HG03097 (cell line): ENCODE measurements around the gene JMJD8.

Experiments
- ATAC-seq: cut with Tn5 transposase; IDR thresholded peaks from one replicate; pipeline ENCODE4 v1.9.1; 2021; ENCODE audit not compliant: unreplicated experiment, low FRiP score

Gene JMJD8

GRCh38 chr16:710500-711075, 26.5 kb upstream of the JMJD8 start:
- ATAC-seq = no peak

GRCh38 chr16:709566-710499, 25.7 kb upstream of the JMJD8 start:
- ATAC-seq = no peak

- ATAC-seq = no peak
Observed at GRCh38 chr16:708959-709358, 24.8 kb upstream of the JMJD8 start.

- no peak for ATAC-seq
Observed at GRCh38 chr16:708019-708418, 23.9 kb upstream of the JMJD8 start.

- ATAC-seq = no peak
Observed at GRCh38 chr16:707062-707538, 23.0 kb upstream of the JMJD8 start.

- no peak for ATAC-seq
Observed at GRCh38 chr16:706189-707061, 22.3 kb upstream of the JMJD8 start.

- ATAC-seq = no peak
Observed at GRCh38 chr16:705431-706188, 21.5 kb upstream of the JMJD8 start, which contains the start of gene FBXL16. FBXL16 (minus strand) TSS chr16:705801; CDS start chr16:697405, 8,396 bp downstream.

GRCh38 chr16:704552-705380, 20.6 kb upstream of the JMJD8 start:
- ATAC-seq = no peak

GRCh38 chr16:704047-704446, 19.9 kb upstream of the JMJD8 start:
- no peak for ATAC-seq

- ATAC-seq = no peak
Observed at GRCh38 chr16:703406-703805, 19.3 kb upstream of the JMJD8 start.

GRCh38 chr16:702341-702740, 18.2 kb upstream of the JMJD8 start:
- no peak for ATAC-seq

- no peak for ATAC-seq
Observed at GRCh38 chr16:700684-701584, 16.8 kb upstream of the JMJD8 start.

- no peak for ATAC-seq
Observed at GRCh38 chr16:698911-699671, 15.0 kb upstream of the JMJD8 start.

GRCh38 chr16:695355-696089, 11.4 kb upstream of the JMJD8 start:
- no peak for ATAC-seq

GRCh38 chr16:694863-695354, 10.8 kb upstream of the JMJD8 start:
- ATAC-seq = no peak

- ATAC-seq = no peak
Observed at GRCh38 chr16:694187-694862, 10.2 kb upstream of the JMJD8 start.
